NCI-H774 (cell line): ENCODE data around the gene PHF21A.

Experiments used
- DNase-seq: peaks from one replicate; lab custom pipeline; 2025; lab: John Stamatoyannopoulos, UW

PHF21A gene

DNA sequence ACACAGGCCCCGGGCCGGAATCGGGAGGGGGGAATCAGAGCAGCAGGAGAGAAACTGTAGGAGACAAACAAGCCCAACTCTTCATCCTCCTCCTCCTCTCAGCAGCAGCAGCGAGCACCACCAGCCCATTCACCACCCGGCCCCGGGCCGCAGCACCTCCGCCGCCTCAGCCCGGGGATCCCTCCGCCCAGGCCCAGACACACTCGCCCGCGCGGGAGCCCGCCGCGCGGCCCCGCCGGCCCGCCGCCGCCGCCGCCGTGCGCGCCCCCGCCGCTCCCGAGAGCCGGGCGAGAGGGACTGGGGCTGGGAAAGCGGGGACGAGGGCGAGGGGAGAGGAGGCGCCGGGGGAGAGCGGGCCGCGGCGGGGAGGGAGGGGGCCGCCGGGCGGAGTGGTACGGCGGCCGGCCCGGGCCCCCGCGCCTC is at the start of gene PHF21A:
PHF21A (minus strand) TSS at position 154 of the 423 bp plus-strand sequence. CDS start 37,235 bp downstream, outside the sequence.
- peak; percentile 89 for DNase-seq

DNA sequence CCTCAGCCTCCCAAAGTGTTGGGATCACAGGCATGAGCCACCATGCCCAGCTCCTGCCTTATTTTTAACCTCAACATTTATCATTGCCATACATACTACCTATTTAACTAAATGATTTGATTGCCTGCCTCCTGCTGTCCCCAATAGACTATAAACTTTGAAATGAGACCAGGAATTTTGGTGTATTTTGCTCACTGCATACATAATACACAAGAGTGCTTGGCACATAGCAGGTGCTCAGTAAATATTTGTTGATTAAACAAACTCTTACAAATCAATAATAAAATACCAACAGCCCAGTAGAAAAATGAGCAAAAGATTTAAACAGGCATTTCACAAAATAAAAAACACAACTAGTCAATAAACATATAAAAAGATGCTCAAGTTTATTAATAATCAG is 49.5 kb upstream of the PHF21A start:
- no peak for DNase-seq

DNA sequence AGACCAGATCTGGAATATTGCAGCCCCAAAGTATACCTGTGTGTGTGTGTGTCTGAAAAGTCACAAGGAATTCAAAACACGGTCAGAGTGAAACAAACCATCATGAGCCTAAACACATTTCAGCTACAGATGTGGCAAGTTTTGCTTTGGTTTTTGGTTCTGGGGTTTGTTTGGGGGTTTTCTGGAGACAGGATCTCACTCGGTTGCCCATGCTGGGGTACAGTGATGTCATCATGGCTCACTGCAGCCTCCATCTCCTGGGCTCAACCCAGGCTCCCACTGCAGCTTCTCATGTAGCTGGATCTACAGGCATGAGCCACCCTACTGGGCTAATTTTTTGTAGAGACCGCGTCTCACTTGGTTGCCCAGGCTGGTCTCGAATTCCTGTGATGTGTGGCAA is 41.4 kb upstream of the PHF21A start:
- DNase-seq, result no peak

DNA sequence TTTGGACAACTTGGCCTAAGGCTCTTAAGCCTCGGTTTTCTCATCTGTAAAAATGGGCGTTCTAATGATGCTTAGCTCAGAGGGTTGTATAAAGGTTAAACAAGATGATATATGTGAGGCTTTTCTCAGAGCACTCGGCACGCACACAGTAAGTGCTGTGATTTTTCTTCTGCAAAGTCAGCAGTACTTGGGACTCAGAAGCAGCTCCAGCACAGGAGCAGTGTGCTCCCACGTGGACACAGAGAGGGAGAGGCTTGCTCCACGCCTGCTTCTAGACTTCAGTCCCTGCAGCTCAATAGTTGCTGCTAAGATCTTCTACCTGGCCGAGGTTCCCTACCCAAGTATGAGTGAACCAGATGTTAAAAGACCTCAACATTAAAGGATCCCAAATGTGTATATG is 39.9 kb upstream of the PHF21A start:
- DNase-seq, result no peak

DNA sequence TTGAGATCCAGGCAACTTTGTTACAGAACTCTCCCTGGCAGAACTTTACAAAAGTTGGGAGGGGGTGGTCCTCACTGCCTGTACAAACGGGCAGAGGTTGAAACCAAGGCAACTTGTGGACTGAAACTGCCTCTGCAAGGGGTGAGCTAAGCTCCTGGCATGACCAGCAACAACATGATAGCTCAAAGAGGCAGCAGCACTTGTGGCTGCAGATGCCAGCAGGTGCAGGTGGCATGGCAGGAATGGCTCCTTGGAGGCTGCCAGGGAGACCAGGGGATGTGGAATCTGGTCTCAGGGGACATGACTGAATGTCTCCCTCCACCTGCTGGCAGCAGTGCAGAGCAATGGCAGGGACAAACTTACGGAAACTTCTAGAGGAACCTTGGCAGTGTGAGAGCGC is 38.8 kb upstream of the PHF21A start:
- no peak for DNase-seq

DNA sequence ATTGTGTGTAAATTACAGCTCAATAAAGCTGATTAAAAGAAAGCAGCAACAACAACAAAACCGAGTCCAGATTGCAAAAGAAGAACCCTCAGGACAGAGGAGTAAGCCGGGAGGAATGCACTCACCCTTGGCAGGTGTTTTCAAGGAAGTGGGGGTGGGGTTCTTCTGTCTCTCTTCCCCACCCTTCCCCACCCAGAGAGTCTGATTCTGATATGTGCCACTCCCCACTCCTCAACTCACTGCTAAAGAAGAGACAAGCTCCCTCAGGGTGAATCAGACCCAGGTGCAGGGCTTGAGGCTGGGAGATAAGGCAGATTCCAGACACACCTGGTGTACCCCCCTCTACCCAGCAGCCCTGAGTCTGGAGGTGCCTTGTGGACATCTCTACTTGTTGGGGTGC is 38.4 kb upstream of the PHF21A start:
- no peak for DNase-seq

DNA sequence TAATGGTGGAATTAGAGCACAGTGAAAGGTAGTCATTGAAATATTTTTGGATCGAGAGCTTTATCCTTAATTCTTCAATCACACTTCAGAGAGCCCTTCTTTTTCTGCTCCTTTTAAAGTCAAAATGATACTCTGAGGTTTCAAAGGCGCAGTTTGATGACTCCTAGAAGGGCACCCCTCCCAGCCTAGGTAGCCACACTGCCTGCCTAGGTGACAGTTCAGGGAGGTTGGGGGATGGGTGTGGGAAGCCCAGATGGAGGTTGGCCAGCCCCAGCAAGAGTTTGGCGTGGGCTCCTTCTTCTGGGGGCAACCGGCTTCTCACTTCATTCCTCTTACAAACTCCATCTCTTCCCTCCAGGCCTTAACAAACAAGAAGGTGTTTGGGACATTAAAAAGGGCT is 28.6 kb upstream of the PHF21A start:
- no peak for DNase-seq

DNA sequence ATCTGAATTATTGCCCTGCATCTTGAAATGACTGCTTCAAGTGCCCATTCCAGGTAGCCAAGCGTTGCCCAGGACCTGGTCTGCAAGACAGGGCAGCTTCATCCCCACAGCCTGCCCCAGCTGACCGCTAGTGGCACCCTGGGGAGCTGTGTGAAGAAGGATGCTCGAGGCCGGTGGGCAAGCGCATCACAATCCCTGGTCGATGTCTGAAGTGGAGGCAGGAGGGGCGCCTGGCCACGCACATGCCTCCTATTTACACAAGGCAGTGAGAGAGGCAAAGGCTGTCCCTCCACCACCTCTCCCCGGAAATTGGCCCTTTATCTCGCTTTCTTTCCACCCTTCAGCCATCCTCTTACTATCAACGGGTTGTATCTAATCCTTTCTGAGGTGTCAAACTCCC is 28.1 kb upstream of the PHF21A start:
- DNase-seq, result no peak

DNA sequence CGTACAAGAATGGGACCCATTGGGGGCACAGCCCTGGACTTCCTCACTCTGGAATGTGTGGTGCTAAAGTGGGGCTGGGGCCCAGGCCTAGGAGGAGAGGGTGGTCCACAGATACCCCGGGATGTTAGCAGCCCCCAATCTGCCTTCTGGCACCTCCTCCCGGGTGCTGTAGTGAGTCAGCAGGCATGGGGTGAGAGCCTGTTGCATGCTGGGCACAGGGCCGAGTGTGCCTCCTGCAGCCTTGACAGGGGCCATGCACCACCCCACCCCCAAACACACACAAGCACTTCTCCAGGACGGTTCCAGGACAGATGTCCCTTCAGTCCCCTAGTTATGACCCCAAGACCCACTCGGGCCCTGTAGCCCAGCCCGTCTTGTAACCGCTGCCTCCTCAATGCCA is 23.5 kb upstream of the PHF21A start:
- DNase-seq, result no peak

DNA sequence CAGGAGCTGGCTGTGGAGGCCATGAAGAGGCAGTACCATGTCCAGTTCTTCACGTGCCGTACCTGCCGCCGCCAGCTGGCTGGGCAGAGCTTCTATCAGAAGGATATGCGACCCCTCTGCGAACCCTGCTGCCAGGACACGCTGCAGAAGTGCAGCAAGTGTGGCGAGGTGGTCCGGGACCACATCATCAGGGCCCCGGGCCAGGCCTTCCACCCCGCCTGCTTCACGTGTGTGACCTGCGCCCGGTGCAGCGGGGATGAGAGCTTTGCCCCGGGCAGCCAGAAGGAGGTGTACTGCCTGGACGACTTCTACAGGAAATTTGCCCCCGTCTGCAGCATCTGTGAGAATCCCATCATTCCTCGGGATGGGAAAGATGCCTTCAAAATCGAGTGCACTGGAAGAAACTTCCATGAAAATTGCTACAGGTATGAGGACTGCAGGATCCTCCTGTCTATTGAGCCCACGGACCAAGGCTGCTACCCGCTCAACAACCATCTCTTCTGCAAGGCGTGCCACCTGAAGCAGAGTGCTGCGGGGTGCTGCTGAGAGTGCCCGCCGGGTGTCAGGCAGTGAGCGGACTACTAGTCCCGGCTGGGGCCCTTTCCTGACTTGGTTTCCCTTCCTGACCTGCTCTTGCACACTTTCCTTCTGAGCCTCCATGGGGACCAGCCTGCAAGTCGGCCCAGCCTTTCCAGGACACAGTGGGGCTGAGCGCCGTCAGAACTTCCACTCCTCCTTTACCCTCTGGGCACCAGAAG is 22.0 kb upstream of the PHF21A start:
- DNase-seq, result no peak

DNA sequence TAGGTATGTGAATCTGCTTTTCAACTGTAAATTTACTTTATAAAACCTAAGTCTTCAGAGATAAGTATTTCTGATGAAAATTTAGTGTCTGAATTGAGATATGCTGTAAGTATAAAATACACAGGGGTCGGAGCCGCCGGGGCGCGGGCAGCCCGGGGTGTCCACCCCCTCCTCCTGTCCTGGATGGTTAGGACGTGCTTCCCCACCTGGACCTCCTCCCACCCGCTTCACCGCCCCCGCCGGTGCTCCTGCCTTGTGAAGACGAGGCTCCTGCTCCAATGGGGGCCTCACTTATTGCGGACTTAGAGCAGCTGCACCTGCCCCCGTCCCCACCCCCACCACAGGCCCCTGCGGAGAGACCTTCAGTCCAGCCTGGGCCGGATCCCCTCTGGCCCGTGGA is 21.3 kb upstream of the PHF21A start:
- DNase-seq, result no peak

DNA sequence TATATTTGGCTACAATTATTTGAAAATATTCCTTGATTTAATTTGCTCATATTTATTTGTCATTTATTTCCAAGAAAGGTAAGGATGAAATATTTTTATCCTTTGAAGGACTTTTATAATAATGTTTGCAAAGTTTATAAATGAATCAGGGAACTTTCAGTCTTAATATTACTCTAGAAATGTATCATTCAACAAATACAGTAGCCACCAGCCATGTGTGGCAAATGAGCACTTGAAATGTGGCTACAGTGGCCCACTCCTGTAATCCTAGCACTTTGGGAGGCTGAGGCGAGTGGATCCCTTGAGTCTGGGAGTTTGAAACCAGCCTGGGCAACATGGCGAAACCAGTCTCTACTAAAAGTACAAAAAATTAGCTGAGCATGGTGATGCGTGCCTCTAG is 20.3 kb upstream of the PHF21A start:
- no peak for DNase-seq

DNA sequence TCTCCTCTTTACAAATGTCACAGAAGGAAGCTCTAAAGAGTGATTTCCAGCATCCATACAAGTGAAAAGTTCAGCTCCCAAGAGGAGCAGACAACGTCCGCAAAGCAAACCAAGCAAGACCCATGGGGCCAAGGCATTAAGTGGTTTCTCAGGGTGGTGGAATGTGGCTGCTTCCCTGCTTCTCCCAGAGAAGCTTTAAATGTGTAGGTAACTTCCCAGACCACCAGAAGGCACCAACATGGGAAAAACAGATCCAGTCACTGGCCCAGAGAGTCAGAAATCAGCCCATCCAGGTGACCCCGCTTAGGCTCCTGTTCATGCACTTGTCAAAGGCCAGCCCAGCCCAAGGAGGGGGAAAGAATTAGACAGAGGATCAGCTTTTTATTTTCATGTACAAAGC is 13.3 kb upstream of the PHF21A start:
- DNase-seq, result no peak

DNA sequence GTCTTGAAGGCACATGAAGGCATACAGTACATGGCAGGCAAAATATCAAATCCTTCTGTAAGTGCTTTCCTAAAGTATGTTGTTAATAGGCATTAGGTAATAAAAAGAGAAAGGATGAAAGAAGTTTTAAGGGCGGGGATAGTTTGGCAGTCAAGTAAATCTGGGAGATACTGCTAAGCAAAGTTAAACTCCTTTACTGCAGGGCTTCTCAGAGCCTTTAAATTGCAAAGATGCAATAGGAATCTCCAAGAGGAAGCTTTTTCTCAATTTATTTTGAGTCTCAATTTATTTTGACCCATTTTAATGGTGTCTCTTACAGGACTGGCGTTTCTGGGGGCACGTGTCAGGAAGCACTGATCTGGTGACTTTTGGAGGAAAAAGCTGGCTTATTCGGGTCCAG is 12.8 kb upstream of the PHF21A start:
- DNase-seq, result no peak

DNA sequence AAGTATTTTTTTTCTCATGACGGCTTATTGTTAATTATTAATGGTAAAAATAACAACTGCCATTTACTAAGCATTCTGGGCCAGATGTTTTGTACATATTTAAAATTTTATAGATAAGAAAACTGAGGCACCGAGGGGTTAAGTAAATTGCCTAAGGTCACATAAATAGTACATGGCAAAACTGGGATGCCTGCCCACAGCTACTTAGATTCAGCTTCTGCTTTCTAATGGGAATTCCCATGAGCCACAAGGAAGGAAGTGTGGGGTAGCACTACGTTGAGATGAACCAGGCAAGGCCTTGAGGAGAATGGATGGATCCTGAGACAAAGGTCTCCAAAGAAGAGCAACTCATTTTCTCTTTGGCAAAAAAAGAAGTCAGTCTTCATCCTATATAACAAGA is 11.9 kb upstream of the PHF21A start:
- no peak for DNase-seq

DNA sequence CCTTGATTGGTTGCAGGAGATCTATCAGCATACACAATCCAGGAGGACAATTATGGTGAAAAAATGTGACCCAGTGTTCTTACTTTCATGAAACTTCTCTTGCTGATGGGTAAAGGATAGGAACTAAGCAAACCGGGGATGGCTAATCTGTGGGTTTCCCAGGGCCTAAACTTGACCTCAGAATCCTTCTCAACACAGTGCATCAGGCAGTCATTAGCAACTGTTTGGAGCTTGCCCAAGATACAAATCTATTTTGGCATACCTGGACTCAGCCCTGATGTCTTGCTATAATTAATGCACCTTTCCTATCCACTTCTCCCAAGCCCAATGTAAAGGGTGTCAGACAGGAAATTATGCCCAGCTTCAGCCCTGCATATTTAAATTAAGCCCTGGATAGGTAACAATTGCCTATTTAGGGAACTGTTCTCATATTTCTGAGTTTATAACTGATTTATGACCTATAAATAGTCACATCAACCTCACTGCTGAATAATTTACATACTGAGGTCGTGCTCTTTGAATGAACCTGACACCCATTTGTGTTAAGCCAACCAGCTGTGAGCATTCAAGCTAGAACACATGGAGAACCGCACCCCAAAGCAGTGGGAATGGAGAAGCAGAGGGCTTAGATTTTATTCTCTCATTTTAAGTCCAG is 9.2 kb upstream of the PHF21A start:
- no peak for DNase-seq

DNA sequence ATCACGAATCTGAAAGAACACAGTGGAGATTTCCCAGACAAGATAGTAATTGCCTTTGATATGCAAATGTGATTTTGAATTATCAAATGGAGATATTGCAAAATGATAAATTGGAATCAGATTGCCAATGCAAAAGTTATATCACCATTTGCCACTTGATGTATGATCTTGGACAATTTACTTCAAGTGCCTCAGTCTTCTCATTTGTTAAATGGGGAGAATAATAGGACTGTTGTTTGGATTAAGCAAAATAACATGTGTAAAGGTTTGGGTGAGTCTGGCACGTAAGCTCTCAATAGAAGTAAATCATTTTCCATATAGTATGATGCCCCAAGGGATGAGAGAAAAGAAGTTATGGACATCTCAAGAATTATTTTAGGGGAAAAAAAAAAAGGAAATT is 7.9 kb upstream of the PHF21A start:
- DNase-seq, result no peak

DNA sequence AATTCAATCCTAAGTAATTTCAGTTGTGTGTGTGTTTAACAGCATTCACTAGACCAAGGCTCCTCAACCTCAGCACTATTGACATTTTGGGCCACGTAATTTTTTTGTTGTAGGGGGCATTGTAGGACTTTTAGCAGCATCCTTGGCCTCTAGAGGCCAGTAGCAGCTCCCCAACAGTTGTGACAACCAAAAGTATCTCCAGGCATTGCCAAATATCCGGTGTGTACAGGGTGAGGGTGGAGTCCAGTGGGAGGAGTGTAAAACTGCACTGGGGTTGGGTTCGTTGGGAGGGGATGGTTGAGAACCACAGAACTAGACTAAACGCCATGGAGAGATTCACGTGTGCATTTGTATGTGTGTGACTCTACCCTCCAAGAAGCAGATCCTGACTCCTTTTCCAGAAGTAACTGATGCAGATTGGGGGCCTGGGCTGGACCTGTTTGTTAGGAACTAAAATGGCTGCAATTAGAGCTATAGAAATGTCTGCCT is 5.9 kb upstream of the PHF21A start:
- peak; percentile 37 for DNase-seq

DNA sequence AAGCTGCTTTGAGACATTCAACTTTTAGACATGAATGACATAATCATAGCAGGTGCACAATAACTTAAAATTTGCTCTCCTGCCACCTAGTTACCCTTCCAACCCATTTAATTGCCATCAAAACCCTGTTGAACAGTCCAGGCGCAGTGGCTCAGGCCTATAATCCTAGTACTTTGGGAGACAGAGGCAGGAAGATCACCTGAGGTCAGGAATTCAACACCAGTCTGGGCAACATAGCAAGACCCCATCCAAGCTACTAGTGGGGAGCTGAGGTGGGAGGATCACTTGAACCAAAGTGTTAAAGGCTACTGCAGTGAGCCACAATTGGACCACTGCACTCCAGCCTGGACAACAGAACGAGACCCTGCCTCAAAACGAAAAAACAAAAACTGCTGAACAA is 4.0 kb upstream of the PHF21A start:
- DNase-seq, result no peak

DNA sequence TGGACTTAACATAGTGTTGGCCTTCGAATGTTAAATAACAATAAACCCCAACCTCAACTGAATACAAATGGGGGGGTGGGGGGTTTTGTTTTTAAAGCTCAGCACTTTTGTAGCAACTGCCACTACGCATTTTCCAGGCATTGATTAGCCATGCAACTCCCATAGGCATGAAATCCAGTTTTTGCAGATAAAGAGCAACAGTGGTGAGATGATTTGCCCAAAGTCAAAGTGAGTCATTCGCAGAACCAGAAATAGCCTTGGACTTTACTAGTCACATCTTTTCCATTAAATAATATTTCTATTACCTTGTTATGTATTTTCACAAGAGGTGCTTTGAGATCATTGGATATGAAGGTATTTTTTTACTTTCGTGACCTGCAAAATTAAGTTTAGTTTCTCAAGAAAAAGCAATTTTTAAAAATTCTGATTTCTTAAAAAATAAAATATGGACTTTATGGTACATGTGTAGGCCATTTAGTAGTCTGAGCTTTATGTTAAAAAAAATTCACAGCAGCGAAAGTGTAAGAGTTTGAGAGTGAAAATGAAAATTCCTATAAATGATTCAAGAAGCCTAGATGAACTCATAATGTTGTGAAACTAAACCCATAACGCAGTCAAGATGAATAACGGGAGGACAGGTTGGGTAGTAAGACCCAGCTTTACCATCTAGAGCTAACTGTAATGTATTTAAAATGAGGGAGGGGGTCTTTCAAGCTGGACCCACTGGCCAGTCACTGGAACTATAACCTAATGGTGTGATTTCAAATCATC is 1.9 kb upstream of the PHF21A start:
- no peak for DNase-seq

DNA sequence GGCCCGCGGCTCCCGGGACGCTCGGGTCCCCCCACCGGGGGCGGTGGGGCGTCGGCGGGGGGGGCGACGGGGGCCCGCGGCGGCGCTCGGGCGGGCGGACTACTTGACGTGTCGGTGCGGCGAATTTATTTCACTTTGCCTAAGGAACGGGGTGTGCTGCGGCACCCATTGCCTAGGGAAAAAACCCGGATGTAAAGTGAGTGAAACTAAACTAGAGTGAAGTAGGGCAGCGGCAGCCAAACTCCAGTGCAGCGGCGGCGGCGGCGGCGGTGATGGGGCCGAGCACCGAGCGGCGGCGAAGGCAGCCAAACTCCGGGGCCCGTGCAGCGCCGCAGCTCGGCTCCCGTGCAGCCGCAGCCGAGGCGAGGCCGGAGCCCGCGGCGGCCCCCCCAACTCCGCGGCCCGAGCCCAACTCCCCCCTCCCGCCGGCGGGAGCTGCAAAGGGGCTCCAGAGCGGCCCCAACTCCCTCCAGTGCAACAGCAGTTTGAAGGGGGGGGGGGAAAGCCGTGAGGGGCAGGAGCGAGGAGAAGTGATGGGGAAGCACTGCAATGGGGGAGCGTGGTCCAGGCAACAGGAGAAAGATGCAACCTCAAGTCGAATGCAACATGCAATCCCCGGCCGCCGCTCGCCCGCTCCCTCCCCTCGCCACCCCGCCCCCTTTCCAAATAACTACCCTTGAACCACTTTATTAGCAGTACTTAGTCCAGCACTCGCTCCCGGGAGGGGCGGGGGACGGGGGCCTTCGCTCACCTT is 647 bp upstream of the PHF21A start:
- DNase-seq, result peak; percentile 82
